Measurements from ENCODE around the gene UBE2E1.

DNA sequence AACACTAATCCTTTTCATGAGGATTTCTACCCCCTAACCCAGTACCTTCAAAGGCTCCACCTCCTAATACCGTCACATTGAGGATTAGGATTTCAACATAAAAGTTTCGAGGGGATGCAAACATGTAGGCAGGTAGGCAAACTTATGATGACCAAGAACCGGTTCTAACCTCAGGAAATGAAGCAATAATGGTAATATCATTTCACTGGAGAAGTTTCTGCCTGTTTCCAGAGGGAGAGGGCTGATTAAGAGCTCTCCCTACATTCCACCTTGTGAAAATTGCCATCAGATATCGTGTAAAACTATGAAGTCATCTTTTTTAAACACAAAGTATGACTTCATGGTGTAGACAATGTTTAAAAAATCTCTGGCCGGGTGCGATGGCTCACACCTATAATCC lies 79.5 kb downstream of the UBE2E1 start:
- no peak for TF ChIP-seq POLR2A (IDR thresholded peaks at IDR 0.05)
- TF ChIP-seq, protein P1, sequence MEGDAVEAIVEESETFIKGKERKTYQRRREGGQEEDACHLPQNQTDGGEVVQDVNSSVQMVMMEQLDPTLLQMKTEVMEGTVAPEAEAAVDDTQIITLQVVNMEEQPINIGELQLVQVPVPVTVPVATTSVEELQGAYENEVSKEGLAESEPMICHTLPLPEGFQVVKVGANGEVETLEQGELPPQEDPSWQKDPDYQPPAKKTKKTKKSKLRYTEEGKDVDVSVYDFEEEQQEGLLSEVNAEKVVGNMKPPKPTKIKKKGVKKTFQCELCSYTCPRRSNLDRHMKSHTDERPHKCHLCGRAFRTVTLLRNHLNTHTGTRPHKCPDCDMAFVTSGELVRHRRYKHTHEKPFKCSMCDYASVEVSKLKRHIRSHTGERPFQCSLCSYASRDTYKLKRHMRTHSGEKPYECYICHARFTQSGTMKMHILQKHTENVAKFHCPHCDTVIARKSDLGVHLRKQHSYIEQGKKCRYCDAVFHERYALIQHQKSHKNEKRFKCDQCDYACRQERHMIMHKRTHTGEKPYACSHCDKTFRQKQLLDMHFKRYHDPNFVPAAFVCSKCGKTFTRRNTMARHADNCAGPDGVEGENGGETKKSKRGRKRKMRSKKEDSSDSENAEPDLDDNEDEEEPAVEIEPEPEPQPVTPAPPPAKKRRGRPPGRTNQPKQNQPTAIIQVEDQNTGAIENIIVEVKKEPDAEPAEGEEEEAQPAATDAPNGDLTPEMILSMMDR (IDR thresholded peaks at IDR 0.05): no peak
- TF ChIP-seq EP300 (IDR thresholded peaks at IDR 0.05): no peak

All from stomach (tissue), 4 donors.